ENCODE results near the gene RIPPLY3.

- TF ChIP-seq FOXM1 (IDR thresholded peaks at IDR 0.05; ENCODE audit: borderline replicate concordance, low read depth), result no peak
- TF ChIP-seq RAD21 (IDR thresholded peaks at IDR 0.05; ENCODE audit: low read depth), result no peak
- no peak for TF ChIP-seq CREB1 (IDR thresholded peaks at IDR 0.05; ENCODE audit: low read depth)
- TF ChIP-seq REST (IDR thresholded peaks at IDR 0.05; ENCODE audit: low read depth), result no peak
- no peak for TF ChIP-seq EP300 (IDR thresholded peaks at IDR 0.05; ENCODE audit: borderline replicate concordance)
- TF ChIP-seq TAF1 (IDR thresholded peaks at IDR 0.05; ENCODE audit: low read depth), result no peak
- no peak for TF ChIP-seq YY1 (IDR thresholded peaks at IDR 0.05; ENCODE audit: low read depth)
- TF ChIP-seq EGR1 (IDR thresholded peaks at IDR 0.05), result no peak
- no peak for TF ChIP-seq CEBPB (IDR thresholded peaks at IDR 0.05)
- no peak for TF ChIP-seq USF1 (IDR thresholded peaks at IDR 0.05)
- no peak for TF ChIP-seq TEAD4 (IDR thresholded peaks at IDR 0.05)
These were observed 53.8 kb downstream of the RIPPLY3 start for GRCh38 chr21:37060296-37060695.
